K562 (cell line): ENCODE results near the gene TSHB. TPM values are rescaled to one million over a fixed set of nuclear protein-coding genes. Genes with fewer than 3 reads are reported as not detected.

Experiments
- ATAC-seq: fragments of 200-7000 bp; cut with Tn5 transposase; 3 replicates; pipeline ENCODE4 v1.9.1; 2020; ENCODE audit warnings: moderate library complexity
- BruUV-seq: library from RNA; stranded (reverse); fragments of 400-500 nt; replicated peaks from 2 replicates; lab custom pipeline; 2021; lab: Mats Ljungman, UMichigan
- CTCF ChIA-PET: fragments of 300-600 bp; formaldehyde crosslinking; extraction: SDS; loops from one replicate; lab custom pipeline; 2021; ENCODE audit warnings: low intra/inter-chr PET ratio; lab: Yijun Ruan, JAX
- POLR2A ChIA-PET: fragments of 300-600, 350-650 bp; sonication (Branson Sonifier 250); formaldehyde crosslinking; extraction: SDS; loops from one replicate; lab custom pipeline; 2021; ENCODE audit warnings: antibody characterized with exemption, inconsistent platforms; lab: Yijun Ruan, JAX
- DNase-seq, 4 experiments: peaks; one replicate each; pipeline versions ENCODE4 v3.0.0 to v3.0.0-alpha.2; 2011 to 2018; ENCODE audit warnings: low spot score in 3 of 4, mixed read lengths in 3 of 4; ENCODE audit errors: extremely low read depth in 1 of 4
- FAIRE-seq: peaks from 2 replicates; lab custom pipeline; 2011; peaks lifted over from hg19 to GRCh38; lab: Jason Lieb, UNC
- H2AFZ ChIP-seq: 2 replicates; pipeline ENCODE4 v1.6.0; 2011; ENCODE audit warnings: low read depth, low read length, control low read depth, inconsistent platforms
- H3K27ac ChIP-seq: fragments of 200-600 bp; 3 replicates; pipeline ENCODE4 v1.8.0; 2011; ENCODE audit warnings: low read depth, mild to moderate bottlenecking, control low read depth, inconsistent platforms, low read length, moderate library complexity, mixed read lengths; ENCODE audit errors: extremely low read depth
- H3K27me3 ChIP-seq, 2 experiments: fragments of 300-600 bp in 1 of 2; 2 replicates in 1 of 2; 3 replicates in 1 of 2; pipeline versions ENCODE4 v1.6.0 to v1.8.0; 2011; ENCODE audit warnings: inconsistent platforms in 2 of 2, low read length in 2 of 2, mild to moderate bottlenecking in 1 of 2, mixed read lengths in 1 of 2, moderate library complexity in 1 of 2; ENCODE audit not compliant: control insufficient read depth in 2 of 2, insufficient read depth in 2 of 2
- H3K36me3 ChIP-seq: fragments of 300-600 bp; 3 replicates; pipeline ENCODE4 v1.8.0; 2011; ENCODE audit warnings: mild to moderate bottlenecking, low read length, inconsistent platforms; ENCODE audit not compliant: control insufficient read depth, insufficient read depth
- H3K4me1 ChIP-seq, 2 experiments: fragments of 200-600 bp in 1 of 2; replicated peaks in 1 of 2; 2 replicates in 1 of 2; 3 replicates in 1 of 2; pipeline versions ENCODE4 v1.5.1 to v1.8.0; 2011; ENCODE audit warnings: inconsistent platforms in 2 of 2, low read length in 2 of 2, mild to moderate bottlenecking in 1 of 2, mixed read lengths in 1 of 2, moderate library complexity in 1 of 2; ENCODE audit not compliant: control insufficient read depth in 2 of 2, insufficient read depth in 2 of 2
- H3K4me2 ChIP-seq: 2 replicates; pipeline ENCODE4 v1.6.1; 2011; ENCODE audit warnings: low read length, control low read depth, inconsistent platforms, mixed read lengths; ENCODE audit not compliant: insufficient read depth
- H3K4me3 ChIP-seq: fragments of 200-600 bp; sonication (generic), shearing (Covaris generic); 2 replicates; pipeline ENCODE4 v1.5.1; 2016; ENCODE audit warnings: control low read depth, inconsistent platforms
- H3K79me2 ChIP-seq: fragments of 200-600 bp; 3 replicates; pipeline ENCODE4 v1.8.0; 2011; ENCODE audit warnings: low read length, inconsistent platforms; ENCODE audit not compliant: control insufficient read depth, insufficient read depth
- H3K9ac ChIP-seq, 2 experiments: 2 replicates each; pipeline versions ENCODE4 v1.6.0 to v1.6.1; 2011; ENCODE audit warnings: low read depth in 2 of 2, low read length in 2 of 2, control low read depth in 1 of 2, inconsistent platforms in 1 of 2, mild to moderate bottlenecking in 1 of 2, mixed read lengths in 1 of 2; ENCODE audit not compliant: insufficient read depth in 1 of 2
- H3K9me1 ChIP-seq: one replicate; pipeline ENCODE4 v1.6.0; 2011; ENCODE audit warnings: inconsistent platforms, mild to moderate bottlenecking, low read length, moderate library complexity; ENCODE audit not compliant: control insufficient read depth, insufficient read depth
- H3K9me3 ChIP-seq: replicated peaks from 2 replicates; pipeline ENCODE4 v1.5.1; 2011; ENCODE audit warnings: low read depth, low read length, inconsistent platforms; ENCODE audit not compliant: control insufficient read depth, insufficient read depth
- H4K20me1 ChIP-seq: replicated peaks from 2 replicates; pipeline ENCODE4 v1.6.1; 2011; ENCODE audit warnings: low read length, inconsistent platforms, mixed read lengths; ENCODE audit not compliant: control insufficient read depth, insufficient read depth
- ARID2 ChIP-seq: fragments of 450-650 bp; IDR thresholded peaks from 2 replicates; pipeline ENCODE4 v1.6.1; 2017; ENCODE audit warnings: antibody characterized with exemption, mild to moderate bottlenecking
- E2F1 ChIP-seq: sonication (generic); formaldehyde crosslinking; IDR thresholded peaks from 2 replicates; pipeline ENCODE4 v1.8.1; 2023; ENCODE audit warnings: mild to moderate bottlenecking, missing genetic modification reagents, moderate library complexity
- MTA2 ChIP-seq: fragments of 450-650 bp; IDR thresholded peaks from 2 replicates; pipeline ENCODE4 v1.6.1; 2016; ENCODE audit warnings: low read depth
- SNAPC5 ChIP-seq: fragments of 250-450 bp; sonication (Bioruptor Pico); IDR thresholded peaks from 2 replicates; pipeline ENCODE4 v1.8.0; 2021; ENCODE audit warnings: moderate library complexity, mild to moderate bottlenecking, inconsistent platforms
- ZNF165 ChIP-seq: fragments of 250-450 bp; sonication (Bioruptor Pico); IDR thresholded peaks from 2 replicates; pipeline ENCODE4 v1.4.0; 2020; ENCODE audit warnings: borderline replicate concordance
- WGBS: fragments of 100-300 bp; shearing (Covaris generic); methylation state at CpG from one replicate; pipeline ENCODE4 v1.1.6; 2016; ENCODE audit warnings: low coverage, mixed read lengths; ENCODE audit not compliant: insufficient coverage; ENCODE audit errors: missing lambda C conversion rate; 5-methylcytosine and 5-hydroxymethylcytosine counted together
- in situ Hi-C: fragments of 300-500 bp; cut with MboI; formaldehyde crosslinking; loops from 4 replicates; pipeline ENCODE4 v1.15.0; 2018; ENCODE audit warnings: inconsistent platforms, mixed read lengths
- intact Hi-C: fragments of 100-400 bp; cut with micrococcal nuclease; formaldehyde crosslinking; loops from 2 replicates; pipeline ENCODE4 v1.14.2; 2022
- polyA plus RNA-seq, 8 experiments: library from polyadenylated mRNA; depleted of rRNA in 4 of 8; stranded (reverse) in 5 of 8; unstranded in 3 of 8; fragments of >200 nt; fragmentation: Nextera tagmentation in 2 of 8; fragmentation: Illumina TruSeq in 1 of 8; extraction: Ambion mirVana in 2 of 8; extraction: Trizol in 1 of 8; gene quantifications; 2 replicates each; pipeline versions ENCODE4 v1.2.1 to v1.2.3, GENCODE V29; 2011 to 2014; ENCODE audit warnings: inconsistent platforms in 1 of 8, missing spikeins in 1 of 8
- total RNA-seq, 7 experiments: library from RNA; depleted of rRNA in 6 of 7; stranded (reverse); fragments of >200 nt in 6 of 7; fragmentation: Illumina TruSeq in 2 of 7; extraction: Trizol in 2 of 7; gene quantifications; 2 replicates each; pipeline versions ENCODE4 v1.2.1 to v1.2.3, GENCODE V29; 2011 to 2021; ENCODE audit warnings: low replicate concordance in 1 of 7

TSHB gene
- total and polyA plus RNA-seq, 9 of the 15 experiments (the other 6 are each of a cell fraction or from before 2014, with no cell fraction given), result not detected

- DNase-seq, result no peak
- Histone ChIP-seq H3K4me1 (no peaks in the 10 kb centered on the region), H3K9me1 (no peaks in the 10 kb centered on the region), H3K79me2 (no peaks in the 10 kb centered on the region), H2AFZ (no peak overlapping the region), H3K27ac (no peak overlapping the region), H3K4me3 (no peak overlapping the region), H3K36me3 (no peaks in the 10 kb centered on the region), H4K20me1 (no peaks in the 10 kb centered on the region; the same call in 1 of the 2 replicates), H3K27me3 (0 out of 5 replicates have a peak, but pooled peaks cover 0 to 5% of the 10 kb centered on the region in 2 experiments), H3K9me3 (no peaks in the 10 kb centered on the region), H3K9ac (no peak overlapping the region), H3K4me2 (no peak overlapping the region)
- ChIA-PET POLR2A (interaction anchor here (0.6 to 1.6 kb wide), 3 partner anchors 12 to 910 kb away, joined by 3 read pairs; no protein-coding TSS in a partner anchor), CTCF (no interaction called here)
- intact Hi-C loops (no loop called here), in situ Hi-C loops (loop anchor here (25.0 kb wide), 1 partner anchor 1077 kb away; the partner anchor contains the start of gene OLFML3)
- no peak for TF ChIP-seq E2F1 (CRISPR knock-in tag)
- no peak for TF ChIP-seq SNAPC5 (CRISPR knock-in tag)
- TF ChIP-seq ARID2, result no peak
- TF ChIP-seq ZNF165 (CRISPR knock-in tag), result no peak
- TF ChIP-seq MTA2, result no peak
- no TSS peak for BruUV-seq
- ATAC-seq, result no peak
- WGBS, result 3% methylated on average over 3 of the region's 3 CpGs
- no peak for FAIRE-seq
Observed at GRCh38 chr1:115064461-115064860, 34.8 kb downstream of the TSHB start.
